Left lung (tissue), 10 donors: ENCODE data around the gene SLF2. TPM values are rescaled to one million over a fixed set of nuclear protein-coding genes. Genes with fewer than 3 reads are reported as not detected.
A peak's percentile ranks its signal among the peaks of the same experiment; 100 is the strongest.

Source experiments
- ATAC-seq: fragments of 200-7000 bp; cut with Tn5 transposase; one replicate; pipeline ENCODE4 v1.9.1; 2020; ENCODE audit warnings: moderate library complexity
- DNase-seq, 4 donors: peaks; one replicate each; pipeline ENCODE4 v3.0.0-alpha.2; 2013 to 2020
- H3K27ac ChIP-seq, 2 donors: fragments of 200-600 bp; sonication (generic) in 1 of 2; one replicate each; pipeline versions ENCODE4 v1.5.0 to v1.8.0; 2020 to 2021
- H3K27me3 ChIP-seq, 2 donors: fragments of 200-600 bp; sonication (generic) in 1 of 2; one replicate each; pipeline versions ENCODE4 v1.5.0 to v1.8.0; 2020 to 2021
- H3K36me3 ChIP-seq, 2 donors: fragments of 200-600 bp; sonication (generic) in 1 of 2; one replicate each; pipeline versions ENCODE4 v1.5.0 to v1.8.0; 2020 to 2021
- H3K4me1 ChIP-seq, 2 donors: fragments of 200-600 bp; one replicate each; pipeline ENCODE4 v1.8.0; 2021
- H3K4me3 ChIP-seq, 2 donors: fragments of 200-600 bp; sonication (generic) in 1 of 2; one replicate each; pipeline versions ENCODE4 v1.5.0 to v1.8.0; 2020 to 2021; ENCODE audit warnings: mild to moderate bottlenecking in 1 of 2
- H3K9me3 ChIP-seq, 2 donors: fragments of 200-600 bp; sonication (generic) in 1 of 2; one replicate each; pipeline versions ENCODE4 v1.5.0 to v1.8.0; 2020 to 2021
- intact Hi-C, 2 donors: fragments of 100-400 bp; cut with DNase I; formaldehyde crosslinking; loops; one replicate each; pipeline versions ENCODE4 v1.11.2 to v1.14.2; 2022
- microRNA-seq, 2 donors: library from miRNA; unstranded; fragments of <30 nt; microRNA quantifications; one replicate each; pipeline ENCODE4, GENCODE V29; 2019
- polyA plus RNA-seq, 6 donors: library from polyadenylated mRNA; unstranded; fragments of 120-200 nt; gene quantifications; one replicate each; pipeline ENCODE4 v1.2.1, GENCODE V29; 2013; ENCODE audit not compliant: insufficient read length in 6 of 6
- total RNA-seq, 2 donors: library from RNA; stranded (reverse); fragmentation: NEBNext Ultra II Directional; extraction: Animal tissue kit (Norgen Biotek cat#: 25700); gene quantifications; one replicate each; pipeline ENCODE4 v1.2.1, GENCODE V29; 2021
- TF ChIP-seq, protein P1 (sequence below), 2 donors: fragments of 200-600 bp; sonication (generic) in 1 of 2; IDR thresholded peaks; one replicate each; pipeline versions ENCODE4 v1.5.0 to v1.8.0; 2021; ENCODE audit warnings: antibody characterized with exemption in 2 of 2
- donor health status: DM: no; HTN: yes; CAD: no.
- donor health status: DM: no; HTN: no; CAD: no.

SLF2 gene
- total and polyA plus RNA-seq, 8 donors, result 26.4 to 70.7 (median 60.4) TPM

DNA sequence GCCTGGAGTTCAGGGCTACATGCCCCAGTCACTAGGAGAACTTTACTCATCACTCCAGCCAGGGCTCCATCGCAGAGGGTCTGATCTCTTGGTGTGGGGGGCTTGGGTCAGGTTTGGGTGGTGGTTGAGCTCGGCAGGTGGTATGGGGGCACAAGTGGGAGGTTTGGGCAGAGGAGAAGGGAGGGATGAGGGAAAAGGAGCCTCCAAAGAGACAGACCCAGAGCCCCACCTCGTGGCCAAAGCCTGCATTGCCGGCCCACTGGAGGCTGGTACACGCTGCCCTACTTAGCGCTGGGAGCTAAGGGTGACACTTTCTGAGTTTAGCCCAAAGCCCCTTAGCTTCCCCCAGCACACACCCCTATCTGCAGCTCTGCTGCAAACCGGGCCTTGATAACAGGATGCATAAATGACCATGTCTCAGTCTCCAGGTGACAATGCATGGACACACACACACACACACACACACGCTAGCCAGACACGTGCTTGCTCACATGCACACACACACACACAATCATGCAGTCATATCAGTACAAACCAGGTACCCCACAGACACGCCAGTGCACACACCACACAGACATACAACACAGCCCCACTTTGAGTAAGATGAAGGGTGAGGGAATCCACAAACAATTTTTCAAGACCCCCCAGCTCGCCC, 101.6 kb downstream of the SLF2 start:
- peaks cover 0 to 33% of the 10 kb centered on the region in 2 donors for H3K27me3 ChIP-seq

More for the DNA sequence above, 101.6 kb downstream of the SLF2 start:
- peaks cover 4 to 39% of the 10 kb centered on the region in 2 donors for H3K4me1 ChIP-seq
- DNase-seq (peak; percentile 50 to 95 (median 76)), ATAC-seq (peak; percentile 80)
- no peak overlapping the region for H3K4me3 ChIP-seq
- H3K9me3 ChIP-seq, result no peaks in the 10 kb centered on the region
- TF ChIP-seq, protein P1, sequence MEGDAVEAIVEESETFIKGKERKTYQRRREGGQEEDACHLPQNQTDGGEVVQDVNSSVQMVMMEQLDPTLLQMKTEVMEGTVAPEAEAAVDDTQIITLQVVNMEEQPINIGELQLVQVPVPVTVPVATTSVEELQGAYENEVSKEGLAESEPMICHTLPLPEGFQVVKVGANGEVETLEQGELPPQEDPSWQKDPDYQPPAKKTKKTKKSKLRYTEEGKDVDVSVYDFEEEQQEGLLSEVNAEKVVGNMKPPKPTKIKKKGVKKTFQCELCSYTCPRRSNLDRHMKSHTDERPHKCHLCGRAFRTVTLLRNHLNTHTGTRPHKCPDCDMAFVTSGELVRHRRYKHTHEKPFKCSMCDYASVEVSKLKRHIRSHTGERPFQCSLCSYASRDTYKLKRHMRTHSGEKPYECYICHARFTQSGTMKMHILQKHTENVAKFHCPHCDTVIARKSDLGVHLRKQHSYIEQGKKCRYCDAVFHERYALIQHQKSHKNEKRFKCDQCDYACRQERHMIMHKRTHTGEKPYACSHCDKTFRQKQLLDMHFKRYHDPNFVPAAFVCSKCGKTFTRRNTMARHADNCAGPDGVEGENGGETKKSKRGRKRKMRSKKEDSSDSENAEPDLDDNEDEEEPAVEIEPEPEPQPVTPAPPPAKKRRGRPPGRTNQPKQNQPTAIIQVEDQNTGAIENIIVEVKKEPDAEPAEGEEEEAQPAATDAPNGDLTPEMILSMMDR (IDR thresholded peaks at IDR 0.05), result peak; percentile 76 to 91
- H3K27ac ChIP-seq, result no peak overlapping the region
- no peaks in the 10 kb centered on the region for H3K36me3 ChIP-seq
- intact Hi-C loops, result no loop called here

Small RNAs within 50 kb of the gene (microRNA-seq; reads per million reads assigned to microRNA genes)
- 0 reads per million in 2 donors for gene MIR608

Other genes starting within 250 kb of the SLF2 start
- not detected for gene PAX2, start 167.4 kb upstream of the SLF2 start, total RNA-seq
- gene PAX2, start 167.4 kb upstream of the SLF2 start, polyA plus RNA-seq, result 1 to 10 TPM in 1 of 6 donors, under 1 TPM in 4, not detected in 1; 0.18 to 1.2 (median 0.47) TPM
- 10 to 100 TPM in 1 of 2 donors, 1 to 10 TPM in 1; 2.7 to 18.9 TPM for gene SEMA4G, start 56.5 kb downstream of the SLF2 start, total RNA-seq
- gene SEMA4G, start 56.5 kb downstream of the SLF2 start, polyA plus RNA-seq, result 10 to 100 TPM; 33.4 to 44.2 (median 34.5) TPM
- 10 to 100 TPM; 55.0 to 67.9 TPM for gene MRPL43, start 74.5 kb downstream of the SLF2 start, total RNA-seq
- gene MRPL43, start 74.5 kb downstream of the SLF2 start, polyA plus RNA-seq, result 100 to 1,000 TPM in 1 of 6 donors, 10 to 100 TPM in 5; 75.7 to 103 (median 86.4) TPM
- 1 to 10 TPM; 3.4 to 6.6 TPM for gene TWNK, start 74.6 kb downstream of the SLF2 start, total RNA-seq
- 10 to 100 TPM in 5 of 6 donors, 1 to 10 TPM in 1; 9.2 to 12.5 (median 10.6) TPM for gene TWNK, start 74.6 kb downstream of the SLF2 start, polyA plus RNA-seq
- 10 to 100 TPM; 47.6 to 48.6 TPM for gene LZTS2, start 86.8 kb downstream of the SLF2 start, total RNA-seq
- 10 to 100 TPM; 45.2 to 65.7 (median 59.1) TPM for gene LZTS2, start 86.8 kb downstream of the SLF2 start, polyA plus RNA-seq
- gene PDZD7, start 118.2 kb downstream of the SLF2 start, total RNA-seq, result under 1 TPM; 0.58 to 0.96 TPM
- under 1 TPM; 0.41 to 0.80 (median 0.71) TPM for gene PDZD7, start 118.2 kb downstream of the SLF2 start, polyA plus RNA-seq
- 10 to 100 TPM; 67.2 to 79.0 TPM for gene SFXN3, start 118.3 kb downstream of the SLF2 start, total RNA-seq
- 10 to 100 TPM; 20.8 to 29.6 (median 22.5) TPM for gene SFXN3, start 118.3 kb downstream of the SLF2 start, polyA plus RNA-seq
- 10 to 100 TPM in 1 of 2 donors, 1 to 10 TPM in 1; 7.1 to 12.0 TPM for gene KAZALD1, start 149.0 kb downstream of the SLF2 start, total RNA-seq
- 10 to 100 TPM in 5 of 6 donors, 1 to 10 TPM in 1; 9.3 to 17.0 (median 14.2) TPM for gene KAZALD1, start 149.0 kb downstream of the SLF2 start, polyA plus RNA-seq
- gene TLX1, start 218.3 kb downstream of the SLF2 start, total RNA-seq, result not detected
- not detected for gene TLX1, start 218.3 kb downstream of the SLF2 start, polyA plus RNA-seq